HL-60/S4 treated with retinoic acid at 250 ng/mL for 4 days and 3 days (cell line): ENCODE measurements around the gene FRMD8.

Experiments
- in situ Hi-C: fragments of 300-500 bp; cut with MboI; formaldehyde crosslinking; loops from 2 replicates; pipeline ENCODE4 v1.7.0; 2022; ENCODE audit warnings: low sequenced_read_pairs

Gene FRMD8

DNA sequence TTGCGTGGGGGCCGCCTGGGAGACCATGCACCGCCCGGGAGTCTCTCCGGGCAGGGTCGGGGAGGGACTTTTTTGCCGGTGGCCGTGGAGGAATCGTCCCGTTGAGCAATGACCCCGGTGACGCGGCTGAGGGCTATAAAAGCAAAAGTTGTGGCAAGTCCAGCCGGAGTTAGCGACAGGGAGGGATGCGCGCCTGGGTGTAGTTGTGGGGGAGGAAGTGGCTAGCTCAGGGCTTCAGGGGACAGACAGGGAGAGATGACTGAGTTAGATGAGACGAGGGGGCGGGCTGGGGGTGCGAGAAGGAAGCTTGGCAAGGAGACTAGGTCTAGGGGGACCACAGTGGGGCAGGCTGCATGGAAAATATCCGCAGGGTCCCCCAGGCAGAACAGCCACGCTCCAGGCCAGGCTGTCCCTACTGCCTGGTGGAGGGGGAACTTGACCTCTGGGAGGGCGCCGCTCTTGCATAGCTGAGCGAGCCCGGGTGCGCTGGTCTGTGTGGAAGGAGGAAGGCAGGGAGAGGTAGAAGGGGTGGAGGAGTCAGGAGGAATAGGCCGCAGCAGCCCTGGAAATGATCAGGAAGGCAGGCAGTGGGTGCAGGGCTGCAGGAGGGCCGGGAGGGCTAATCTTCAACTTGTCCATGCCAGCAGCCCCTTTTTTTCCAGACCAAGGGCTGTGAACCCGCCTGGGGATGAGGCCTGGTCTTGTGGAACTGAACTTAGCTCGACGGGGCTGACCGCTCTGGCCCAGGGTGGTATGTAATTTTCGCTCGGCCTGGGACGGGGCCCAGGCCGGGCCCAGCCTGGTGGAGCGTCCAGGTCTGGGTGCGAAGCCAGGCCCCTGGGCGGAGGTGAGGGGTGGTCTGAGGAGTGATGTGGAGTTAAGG lies 36.4 kb downstream of the FRMD8 start, which contains the start of gene NEAT1:
NEAT1 (plus strand) TSS at position 166 of the 883 bp plus-strand sequence.
- in situ Hi-C loops: no loop called here

DNA sequence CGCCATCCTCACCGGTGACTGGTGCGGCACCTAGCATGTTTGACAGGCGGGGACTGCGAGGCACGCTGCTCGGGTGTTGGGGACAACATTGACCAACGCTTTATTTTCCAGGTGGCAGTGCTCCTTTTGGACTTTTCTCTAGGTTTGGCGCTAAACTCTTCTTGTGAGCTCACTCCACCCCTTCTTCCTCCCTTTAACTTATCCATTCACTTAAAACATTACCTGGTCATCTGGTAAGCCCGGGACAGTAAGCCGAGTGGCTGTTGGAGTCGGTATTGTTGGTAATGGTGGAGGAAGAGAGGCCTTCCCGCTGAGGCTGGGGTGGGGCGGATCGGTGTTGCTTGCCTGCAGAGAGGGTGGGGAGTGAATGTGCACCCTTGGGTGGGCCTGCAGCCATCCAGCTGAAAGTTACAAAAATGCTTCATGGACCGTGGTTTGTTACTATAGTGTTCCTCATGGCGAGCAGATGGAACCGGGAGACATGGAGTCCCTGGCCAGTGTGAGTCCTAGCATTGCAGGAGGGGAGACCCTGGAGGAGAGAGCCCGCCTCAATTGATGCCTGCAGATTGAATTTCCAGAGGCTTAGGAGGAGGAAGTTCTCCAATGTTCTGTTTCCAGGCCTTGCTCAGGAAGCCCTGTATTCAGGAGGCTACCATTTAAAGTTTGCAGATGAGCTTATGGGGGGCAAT lies 37.2 kb downstream of the FRMD8 start:
- in situ Hi-C loops: no loop called here

DNA sequence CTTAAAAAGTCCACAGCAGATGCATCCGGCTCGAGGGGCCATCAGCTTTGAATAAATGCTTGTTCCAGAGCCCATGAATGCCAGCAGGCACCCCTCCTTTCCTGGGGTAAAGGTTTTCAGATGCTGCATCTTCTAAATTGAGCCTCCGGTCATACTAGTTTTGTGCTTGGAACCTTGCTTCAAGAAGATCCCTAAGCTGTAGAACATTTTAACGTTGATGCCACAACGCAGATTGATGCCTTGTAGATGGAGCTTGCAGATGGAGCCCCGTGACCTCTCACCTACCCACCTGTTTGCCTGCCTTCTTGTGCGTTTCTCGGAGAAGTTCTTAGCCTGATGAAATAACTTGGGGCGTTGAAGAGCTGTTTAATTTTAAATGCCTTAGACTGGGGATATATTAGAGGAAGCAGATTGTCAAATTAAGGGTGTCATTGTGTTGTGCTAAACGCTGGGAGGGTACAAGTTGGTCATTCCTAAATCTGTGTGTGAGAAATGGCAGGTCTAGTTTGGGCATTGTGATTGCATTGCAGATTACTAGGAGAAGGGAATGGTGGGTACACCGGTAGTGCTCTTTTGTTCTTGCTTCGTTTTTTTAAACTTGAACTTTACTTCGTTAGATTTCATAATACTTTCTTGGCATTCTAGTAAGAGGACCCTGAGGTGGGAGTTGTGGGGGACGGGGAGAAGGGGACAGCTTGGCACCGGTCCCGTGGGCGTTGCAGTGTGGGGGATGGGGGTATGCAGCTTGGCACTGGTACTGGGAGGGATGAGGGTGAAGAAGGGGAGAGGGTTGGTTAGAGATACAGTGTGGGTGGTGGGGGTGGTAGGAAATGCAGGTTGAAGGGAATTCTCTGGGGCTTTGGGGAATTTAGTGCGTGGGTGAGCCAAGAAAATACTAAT lies 38.0 kb downstream of the FRMD8 start:
- in situ Hi-C loops: no loop called here

DNA sequence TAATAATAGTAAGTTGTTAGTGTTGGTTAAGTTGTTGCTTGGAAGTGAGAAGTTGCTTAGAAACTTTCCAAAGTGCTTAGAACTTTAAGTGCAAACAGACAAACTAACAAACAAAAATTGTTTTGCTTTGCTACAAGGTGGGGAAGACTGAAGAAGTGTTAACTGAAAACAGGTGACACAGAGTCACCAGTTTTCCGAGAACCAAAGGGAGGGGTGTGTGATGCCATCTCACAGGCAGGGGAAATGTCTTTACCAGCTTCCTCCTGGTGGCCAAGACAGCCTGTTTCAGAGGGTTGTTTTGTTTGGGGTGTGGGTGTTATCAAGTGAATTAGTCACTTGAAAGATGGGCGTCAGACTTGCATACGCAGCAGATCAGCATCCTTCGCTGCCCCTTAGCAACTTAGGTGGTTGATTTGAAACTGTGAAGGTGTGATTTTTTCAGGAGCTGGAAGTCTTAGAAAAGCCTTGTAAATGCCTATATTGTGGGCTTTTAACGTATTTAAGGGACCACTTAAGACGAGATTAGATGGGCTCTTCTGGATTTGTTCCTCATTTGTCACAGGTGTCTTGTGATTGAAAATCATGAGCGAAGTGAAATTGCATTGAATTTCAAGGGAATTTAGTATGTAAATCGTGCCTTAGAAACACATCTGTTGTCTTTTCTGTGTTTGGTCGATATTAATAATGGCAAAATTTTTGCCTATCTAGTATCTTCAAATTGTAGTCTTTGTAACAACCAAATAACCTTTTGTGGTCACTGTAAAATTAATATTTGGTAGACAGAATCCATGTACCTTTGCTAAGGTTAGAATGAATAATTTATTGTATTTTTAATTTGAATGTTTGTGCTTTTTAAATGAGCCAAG lies 38.9 kb downstream of the FRMD8 start:
- in situ Hi-C loops: no loop called here

GRCh38 chr11:65425971-65426838 lies 39.8 kb downstream of the FRMD8 start:
- in situ Hi-C loops: no loop called here

DNA sequence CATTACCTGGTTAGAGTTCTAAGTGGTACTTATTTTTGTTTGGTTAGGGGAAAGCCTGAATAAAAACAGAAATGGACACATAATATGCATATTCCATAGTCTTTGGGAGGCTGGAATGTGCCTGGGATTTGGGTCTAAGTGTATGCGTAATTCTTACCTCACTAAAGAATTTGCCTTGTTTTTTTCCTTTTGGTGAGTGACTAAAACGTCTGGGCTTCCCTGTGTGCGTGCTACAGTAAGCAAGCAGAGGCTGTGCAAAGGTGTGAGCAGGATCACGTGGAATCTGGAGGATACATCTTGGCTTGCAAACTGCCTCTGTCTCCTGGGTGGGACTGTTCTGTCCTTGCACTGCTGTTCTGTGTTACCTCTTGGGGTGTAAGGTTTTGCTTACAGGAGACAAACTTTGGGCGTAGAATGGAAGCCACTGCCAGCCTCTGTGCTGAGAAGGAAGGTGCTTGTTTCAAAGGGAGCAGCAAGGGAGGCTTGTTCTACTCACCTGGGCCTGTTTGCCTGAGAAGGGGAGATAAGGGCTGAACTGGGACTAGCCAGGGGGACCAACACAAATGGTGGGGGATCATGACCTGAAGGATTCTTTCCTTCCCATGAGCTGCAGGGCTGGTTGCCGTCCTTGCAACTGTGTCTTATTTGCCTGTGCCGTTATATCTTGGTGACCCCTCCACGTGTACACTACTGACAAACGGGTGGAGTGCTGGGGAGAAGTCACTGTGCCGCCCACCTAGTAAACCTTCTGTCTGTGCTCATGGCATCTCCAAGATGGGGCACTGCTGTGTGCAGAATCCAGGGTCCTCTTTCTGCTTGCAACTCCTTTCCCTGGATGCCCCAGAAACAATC lies 40.6 kb downstream of the FRMD8 start:
- in situ Hi-C loops: no loop called here

- in situ Hi-C loops: no loop called here
Measured at GRCh38 chr11:65427691-65428577, 41.5 kb downstream of the FRMD8 start.

DNA sequence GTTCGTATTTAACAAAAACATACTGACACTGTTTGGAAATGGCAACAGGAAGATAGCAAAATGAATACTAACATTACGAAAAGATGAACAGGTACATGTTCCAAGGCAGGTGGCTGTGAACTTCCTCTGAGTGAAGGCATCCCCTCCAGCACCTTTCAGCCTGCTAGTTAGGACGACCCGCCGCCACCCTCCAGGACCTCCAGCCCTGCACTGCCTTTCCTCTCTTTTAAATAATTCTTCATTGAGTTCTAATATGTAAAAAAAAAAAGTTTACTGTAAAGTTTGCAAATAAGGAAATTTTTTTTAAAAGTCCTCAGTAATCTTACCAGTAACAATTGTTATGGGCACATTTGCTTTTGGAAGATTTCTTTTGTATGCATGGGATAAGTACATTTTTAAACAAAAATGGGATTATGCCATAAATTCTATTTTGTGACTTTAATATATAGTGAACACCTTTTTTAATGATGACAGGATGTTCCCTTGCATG lies 42.2 kb downstream of the FRMD8 start:
- in situ Hi-C loops: no loop called here

- in situ Hi-C loops: no loop called here
Measured at GRCh38 chr11:65429068-65429681, 42.7 kb downstream of the FRMD8 start.

DNA sequence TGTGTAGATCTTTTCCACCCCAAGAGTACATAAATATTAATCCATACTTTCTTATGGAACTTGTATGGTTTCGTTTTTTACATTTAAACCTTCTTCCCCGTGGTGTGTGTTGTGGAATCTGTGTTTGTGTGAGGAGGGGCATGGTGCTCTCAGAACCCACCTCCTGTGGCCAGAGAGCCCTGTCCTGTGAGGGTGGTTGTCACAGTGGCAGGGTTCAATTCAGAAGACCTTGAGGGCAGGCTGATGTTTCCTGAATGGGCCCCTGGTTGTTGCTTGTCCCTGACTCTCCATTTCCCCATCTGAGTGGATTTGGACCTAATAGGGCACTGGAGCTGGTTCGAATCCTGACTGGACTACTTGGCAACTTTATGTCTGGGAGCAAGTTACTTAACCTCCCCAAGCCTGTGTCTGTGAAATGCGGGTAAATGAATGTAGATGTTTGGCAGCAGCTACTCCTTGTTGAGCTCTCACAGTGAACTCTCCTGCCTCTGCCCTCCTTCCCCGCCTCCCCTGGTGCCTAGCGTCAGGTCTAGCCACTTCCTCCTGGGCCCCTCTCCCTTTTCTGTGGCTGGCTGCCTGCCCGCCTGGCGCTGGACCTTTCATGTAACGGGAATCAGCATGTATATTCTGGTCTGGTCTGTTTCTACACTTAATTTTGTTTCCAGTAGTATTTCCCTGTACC lies 43.4 kb downstream of the FRMD8 start:
- in situ Hi-C loops: no loop called here

- in situ Hi-C loops: no loop called here
Measured at GRCh38 chr11:65430406-65431217, 44.2 kb downstream of the FRMD8 start.

DNA sequence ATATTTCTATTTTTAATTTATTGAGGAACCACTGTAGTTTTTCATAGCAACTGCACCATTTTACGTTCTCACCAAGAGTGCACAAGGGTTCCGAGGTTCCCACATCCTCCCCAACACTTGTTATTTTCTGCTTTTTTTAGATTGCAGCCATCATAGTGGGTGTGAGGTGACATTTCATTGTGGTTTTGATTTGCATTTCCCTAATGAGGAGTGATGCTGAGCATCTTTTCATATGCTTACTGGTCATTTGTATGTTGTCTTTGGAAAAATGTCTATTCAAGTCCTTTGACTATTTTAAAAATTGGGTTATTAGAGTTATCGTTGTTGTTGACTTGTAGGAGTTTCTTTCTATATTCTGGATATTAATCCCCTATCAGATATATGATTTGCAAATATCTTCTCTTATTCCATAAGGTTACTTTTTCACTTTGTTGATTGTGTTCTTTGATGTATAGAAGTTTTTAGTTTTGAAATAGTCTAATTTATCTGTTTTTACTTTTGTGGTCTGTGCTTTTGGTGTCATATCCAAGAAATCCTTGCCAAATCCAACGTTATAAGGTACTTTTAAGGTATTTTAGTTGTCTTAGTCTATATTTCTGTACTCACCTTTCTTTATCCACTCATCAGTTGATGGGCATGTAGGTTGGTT lies 45.1 kb downstream of the FRMD8 start:
- in situ Hi-C loops: no loop called here

DNA sequence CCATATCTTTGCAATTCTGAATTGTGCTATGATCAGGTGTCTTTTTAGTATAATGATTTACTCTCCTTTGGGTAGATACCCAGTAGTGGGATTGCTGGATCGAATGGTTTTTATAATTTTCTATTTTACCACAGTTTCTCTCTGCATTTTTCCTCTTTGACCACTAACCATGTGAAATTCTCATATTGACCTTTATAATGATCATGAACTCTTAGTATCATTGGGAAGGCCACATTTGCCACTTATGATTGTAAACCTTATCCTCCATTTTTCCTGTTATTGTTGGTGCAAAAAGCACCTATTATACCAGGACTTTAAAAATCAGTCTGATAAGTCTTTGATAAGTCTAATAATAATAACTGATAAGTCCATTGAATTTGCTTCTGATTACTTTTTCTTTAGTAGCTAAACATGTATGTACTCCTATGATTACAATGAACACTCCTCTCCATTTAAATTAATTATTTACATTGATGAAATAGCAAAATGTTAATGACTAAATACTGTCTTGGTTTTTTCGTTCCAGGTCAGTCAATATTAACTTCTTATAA lies 45.7 kb downstream of the FRMD8 start:
- in situ Hi-C loops: no loop called here
